Lung (tissue), 12 donors: ENCODE results near the gene CYBC1. TPM values are rescaled to one million over a fixed set of nuclear protein-coding genes. Genes with fewer than 3 reads are reported as not detected.

Experiments
- ATAC-seq: fragments of 200-7000 bp; cut with Tn5 transposase; one replicate; pipeline ENCODE4 v1.9.1; 2020; ENCODE audit warnings: moderate number of reproducible peaks; ENCODE audit not compliant: insufficient read depth, low FRiP score
- DNase-seq, 3 donors: peaks; one replicate each; pipeline ENCODE4 v3.0.0-alpha.2; 2013 to 2017
- H3K27ac ChIP-seq, 2 donors: one replicate each; pipeline ENCODE4 v1.5.1; 2013; ENCODE audit warnings: mild to moderate bottlenecking in 2 of 2, moderate library complexity in 2 of 2, control low read depth in 1 of 2, inconsistent platforms in 1 of 2, low read depth in 1 of 2, low read length in 1 of 2
- H3K27me3 ChIP-seq, 3 donors: one replicate each; pipeline ENCODE4 v1.5.1; 2013; ENCODE audit warnings: low read length in 2 of 3; ENCODE audit not compliant: control insufficient read depth in 3 of 3, insufficient read depth in 3 of 3
- H3K36me3 ChIP-seq, 4 donors: one replicate each; pipeline ENCODE4 v1.5.1; 2013; ENCODE audit warnings: low read length in 4 of 4, mild to moderate bottlenecking in 1 of 4, moderate library complexity in 1 of 4; ENCODE audit not compliant: control insufficient read depth in 4 of 4, insufficient read depth in 4 of 4
- H3K4me1 ChIP-seq, 5 donors: one replicate each; pipeline ENCODE4 v1.5.1; 2013; ENCODE audit warnings: low read length in 5 of 5, mild to moderate bottlenecking in 2 of 5, moderate library complexity in 1 of 5; ENCODE audit not compliant: control insufficient read depth in 5 of 5, insufficient read depth in 5 of 5
- H3K4me3 ChIP-seq: one replicate; pipeline ENCODE4 v1.5.1; 2013; ENCODE audit warnings: mild to moderate bottlenecking, control low read depth, moderate library complexity
- H3K9ac ChIP-seq, 2 donors: one replicate each; pipeline ENCODE4 v1.5.1; 2013; ENCODE audit warnings: low read length in 2 of 2, control low read depth in 1 of 2; ENCODE audit not compliant: insufficient read depth in 1 of 2
- H3K9me3 ChIP-seq, 4 donors: one replicate each; pipeline ENCODE4 v1.5.1; 2013; ENCODE audit warnings: low read length in 3 of 4, mild to moderate bottlenecking in 1 of 4, moderate library complexity in 1 of 4; ENCODE audit not compliant: control insufficient read depth in 4 of 4, insufficient read depth in 3 of 4
- WGBS, 2 donors: extraction: QIAGEN DNeasy Blood & Tissue Kit; methylation state at CpG; one replicate each; pipeline ENCODE4 v1.1.7; 2013; 5-methylcytosine and 5-hydroxymethylcytosine counted together
- polyA plus RNA-seq, 2 donors: library from polyadenylated mRNA; stranded (reverse); fragments of 200-250 nt; gene quantifications; one replicate each; pipeline ENCODE4 v1.2.1, GENCODE V29; 2013
- total RNA-seq, 2 donors: library from RNA; depleted of rRNA in 1 of 2; stranded (reverse); fragments of >200 nt in 1 of 2; gene quantifications; one replicate each; pipeline ENCODE4 v1.2.1, GENCODE V29; 2014 to 2021
- TF ChIP-seq, protein P1 (sequence below): IDR thresholded peaks from 2 replicates; pipeline ENCODE4 v1.5.1; 2012; ENCODE audit warnings: mild to moderate bottlenecking; ENCODE audit errors: control extremely low read depth, extremely low read depth
- donor health status: control.
- donor health status: control.
- donor health status: Bipolar disorder and iron deficiency.
- donor health status: healthy.
- donor health status: DM: yes; HTN: yes; CAD: no.

The CYBC1 gene
- total and polyA plus RNA-seq, 4 donors = 37.4 to 144 (median 92.0) TPM

DNA sequence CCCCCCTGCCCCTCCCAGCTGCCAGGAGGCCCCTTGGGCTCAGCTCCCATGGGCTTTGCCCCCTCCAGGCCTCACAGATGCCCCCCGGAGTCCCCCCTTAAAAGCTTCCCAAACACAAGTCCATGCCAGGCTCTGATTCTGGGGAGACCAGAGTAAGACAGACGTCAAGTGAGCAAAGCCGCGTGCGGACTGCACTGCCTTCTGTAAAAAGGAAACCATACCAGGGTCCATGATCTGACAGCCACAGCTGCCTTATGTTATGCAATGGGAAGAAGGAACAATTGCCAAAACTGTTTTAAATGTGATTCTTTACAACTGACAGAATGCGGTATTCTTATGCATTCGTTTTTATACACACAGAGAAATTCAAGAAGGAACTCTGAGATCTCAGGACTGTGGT is 50.3 kb downstream of the CYBC1 start:
- TF ChIP-seq, protein P1, sequence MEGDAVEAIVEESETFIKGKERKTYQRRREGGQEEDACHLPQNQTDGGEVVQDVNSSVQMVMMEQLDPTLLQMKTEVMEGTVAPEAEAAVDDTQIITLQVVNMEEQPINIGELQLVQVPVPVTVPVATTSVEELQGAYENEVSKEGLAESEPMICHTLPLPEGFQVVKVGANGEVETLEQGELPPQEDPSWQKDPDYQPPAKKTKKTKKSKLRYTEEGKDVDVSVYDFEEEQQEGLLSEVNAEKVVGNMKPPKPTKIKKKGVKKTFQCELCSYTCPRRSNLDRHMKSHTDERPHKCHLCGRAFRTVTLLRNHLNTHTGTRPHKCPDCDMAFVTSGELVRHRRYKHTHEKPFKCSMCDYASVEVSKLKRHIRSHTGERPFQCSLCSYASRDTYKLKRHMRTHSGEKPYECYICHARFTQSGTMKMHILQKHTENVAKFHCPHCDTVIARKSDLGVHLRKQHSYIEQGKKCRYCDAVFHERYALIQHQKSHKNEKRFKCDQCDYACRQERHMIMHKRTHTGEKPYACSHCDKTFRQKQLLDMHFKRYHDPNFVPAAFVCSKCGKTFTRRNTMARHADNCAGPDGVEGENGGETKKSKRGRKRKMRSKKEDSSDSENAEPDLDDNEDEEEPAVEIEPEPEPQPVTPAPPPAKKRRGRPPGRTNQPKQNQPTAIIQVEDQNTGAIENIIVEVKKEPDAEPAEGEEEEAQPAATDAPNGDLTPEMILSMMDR = no peak
- ATAC-seq (no peak), DNase-seq (peak in 2 of 3 donors; percentile 75 to 86)
- Histone ChIP-seq H3K9me3 (no peaks in the 10 kb centered on the region), H3K4me3 (no peak overlapping the region), H3K4me1 (peaks cover 0 to 10% (median 0%) of the 10 kb centered on the region in 5 donors), H3K27ac (no peak overlapping the region), H3K27me3 (no peaks in the 10 kb centered on the region), H3K9ac (no peak overlapping the region), H3K36me3 (peaks cover 0 to 24% (median 3%) of the 10 kb centered on the region in 4 donors)
- 39 to 66% methylated on average over 7 of the region's 7 CpGs for WGBS, 2 donors

DNA sequence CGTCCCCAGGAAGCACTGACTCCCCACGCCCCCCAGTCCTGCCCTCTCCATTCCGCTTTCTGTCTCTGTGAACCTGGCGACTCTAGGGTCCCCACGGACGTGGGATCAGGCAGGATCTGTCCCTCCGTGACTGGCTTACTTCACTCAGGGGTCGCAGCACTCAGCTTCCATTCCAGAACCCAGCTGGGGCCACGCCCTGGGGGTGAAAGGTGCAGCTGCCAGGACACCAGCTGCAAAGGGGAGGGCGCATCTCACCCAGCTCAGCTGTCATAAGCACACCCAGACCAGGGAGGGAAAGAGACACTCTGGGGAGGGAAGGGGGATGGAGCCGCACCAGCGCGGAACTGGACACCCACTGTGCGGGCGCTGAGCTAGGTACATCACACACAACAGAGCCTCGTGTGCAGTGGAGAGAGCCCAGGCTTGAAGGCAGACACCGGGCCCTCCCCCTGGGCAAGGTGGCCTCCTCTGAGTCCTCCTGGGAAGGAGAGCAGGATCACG is 50.9 kb downstream of the CYBC1 start:
- WGBS, 2 donors = 85 to 86% methylated on average over 18 of the region's 18 CpGs
- ATAC-seq (no peak), DNase-seq (no peak)
- H3K4me1 ChIP-seq = peaks cover 0 to 10% (median 0%) of the 10 kb centered on the region in 5 donors
- no peaks in the 10 kb centered on the region for H3K27me3 ChIP-seq
- H3K36me3 ChIP-seq = peaks cover 0 to 24% (median 4%) of the 10 kb centered on the region in 4 donors
- H3K27ac ChIP-seq = no peak overlapping the region
- no peak overlapping the region for H3K9ac ChIP-seq
- no peak overlapping the region for H3K4me3 ChIP-seq
- H3K9me3 ChIP-seq = no peaks in the 10 kb centered on the region
- TF ChIP-seq, protein P1 = no peak

DNA sequence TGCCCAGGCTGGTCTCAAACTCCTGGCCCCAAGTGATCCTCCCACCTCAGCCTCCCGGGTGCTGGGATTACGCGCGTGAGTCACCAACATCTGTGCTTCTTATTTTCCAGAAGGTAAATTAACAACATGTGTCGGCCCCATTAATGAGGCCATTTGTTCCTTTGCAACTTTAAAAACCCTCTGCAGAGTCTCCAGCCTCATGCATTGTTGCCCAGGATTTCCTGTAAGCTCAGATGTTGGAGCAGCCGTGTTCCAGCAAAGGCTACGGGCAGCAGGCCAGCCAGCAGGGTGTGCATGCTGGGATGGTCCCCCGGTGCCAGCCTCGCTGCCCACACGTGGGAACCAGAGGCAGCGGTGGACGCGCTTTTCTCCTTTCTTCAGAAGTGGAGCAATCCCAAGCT is 51.5 kb downstream of the CYBC1 start:
- WGBS, 2 donors = 40 to 59% methylated on average over 13 of the region's 13 CpGs
- Histone ChIP-seq H3K9ac (no peak overlapping the region), H3K36me3 (peaks cover 0 to 19% (median 4%) of the 10 kb centered on the region in 4 donors), H3K4me1 (peaks cover 0 to 10% (median 0%) of the 10 kb centered on the region in 5 donors), H3K27me3 (no peaks in the 10 kb centered on the region), H3K4me3 (no peak overlapping the region), H3K9me3 (no peaks in the 10 kb centered on the region), H3K27ac (no peak overlapping the region)
- DNase-seq (no peak), ATAC-seq (no peak)
- TF ChIP-seq, protein P1 = no peak
